Measurements from ENCODE around the gene ELOVL6.
"Not testable (repeated sequence)": the region's sequence is repeated elsewhere in the genome, so short reads cannot be mapped to it uniquely, and the experiment has no call there.

- TF ChIP-seq CTCF (conservative IDR thresholded peaks at IDR 0.05); EZH2 (IDR thresholded peaks at IDR 0.05; ENCODE audit: low read depth): not testable (repeated sequence)
These were observed 41.2 kb downstream of the ELOVL6 start for GRCh38 chr4:110157166-110157565.
